T-helper 2 cell treated with Interferon-gamma antibody and Interleukin-4, amounts not matched to agents 5 μg/mL and 100 μg/mL, for 36 hours (primary cell): ENCODE measurements around the gene GLYATL3.

Experiments used
- DNase-seq: peaks from one replicate; pipeline ENCODE4 v3.0.0; 2021; ENCODE audit warnings: low spot score
- H3K27ac Mint-ChIP-seq: one replicate; pipeline ENCODE4 v1.8.0; 2021; ENCODE audit warnings: mild to moderate bottlenecking, mixed read lengths
- H3K27me3 Mint-ChIP-seq: one replicate; pipeline ENCODE4 v1.8.0; 2021; ENCODE audit warnings: low read depth, mixed read lengths
- H3K36me3 Mint-ChIP-seq: one replicate; pipeline ENCODE4 v1.8.0; 2021; ENCODE audit warnings: low read depth, mixed read lengths
- H3K4me1 Mint-ChIP-seq: one replicate; pipeline ENCODE4 v1.8.0; 2021; ENCODE audit warnings: low read depth, mixed read lengths
- H3K4me3 Mint-ChIP-seq: one replicate; pipeline ENCODE4 v1.8.0; 2022; ENCODE audit warnings: mild to moderate bottlenecking, moderate library complexity, mixed read lengths
- H3K9me3 Mint-ChIP-seq: one replicate; pipeline ENCODE4 v1.8.0; 2021; ENCODE audit warnings: mixed read lengths

Gene GLYATL3

DNA sequence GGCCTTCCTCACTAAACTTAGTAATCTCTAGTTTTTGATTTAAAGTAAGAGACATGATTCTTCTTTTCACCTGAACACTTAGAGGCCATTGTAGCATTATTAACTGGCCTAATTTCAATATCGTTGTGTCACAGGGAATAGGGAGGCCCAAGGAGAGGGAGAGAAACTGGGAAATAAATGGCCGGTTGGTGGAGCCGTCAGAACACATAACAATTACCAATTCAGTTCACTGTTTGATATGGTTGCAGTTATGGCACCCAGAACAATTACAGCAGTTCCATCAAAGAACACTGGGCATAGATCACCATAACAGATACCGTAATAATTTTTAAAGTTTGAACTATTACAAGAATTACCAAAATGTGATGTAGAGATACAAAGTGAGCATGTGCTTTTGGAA is 9.1 kb upstream of the GLYATL3 start:
- Mint-ChIP-seq H3K4me3 (no peak overlapping the region), H3K9me3 (no peaks in the 10 kb centered on the region), H3K27ac (no peak overlapping the region), H3K36me3 (peaks cover 14% of the 10 kb centered on the region), H3K27me3 (no peaks in the 10 kb centered on the region), H3K4me1 (no peaks in the 10 kb centered on the region)
- DNase-seq: no peak

DNA sequence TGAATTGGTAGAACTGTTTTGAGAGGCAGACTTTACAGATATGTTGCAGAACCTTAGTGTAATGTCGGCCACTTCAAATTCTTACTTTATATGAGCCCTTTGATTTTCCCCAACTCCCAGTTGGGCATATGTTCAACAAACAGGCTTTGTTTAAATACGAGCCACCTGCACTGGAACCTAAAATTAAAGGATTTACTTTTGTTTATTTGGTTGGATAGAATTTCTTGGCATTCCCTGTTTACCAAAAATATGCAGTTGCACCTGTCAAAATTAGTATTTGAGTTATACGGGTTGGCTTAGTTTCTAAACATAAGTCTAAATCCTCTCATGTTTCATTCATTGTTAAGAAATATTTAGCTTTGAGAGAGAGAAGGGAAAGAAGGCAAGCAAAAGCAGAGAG is 2.4 kb upstream of the GLYATL3 start:
- peaks cover 4% of the 10 kb centered on the region for H3K36me3 Mint-ChIP-seq
- DNase-seq: no peak
- no peaks in the 10 kb centered on the region for H3K4me1 Mint-ChIP-seq
- H3K27ac Mint-ChIP-seq: no peak overlapping the region
- H3K4me3 Mint-ChIP-seq: no peak overlapping the region
- H3K9me3 Mint-ChIP-seq: no peaks in the 10 kb centered on the region
- no peaks in the 10 kb centered on the region for H3K27me3 Mint-ChIP-seq

DNA sequence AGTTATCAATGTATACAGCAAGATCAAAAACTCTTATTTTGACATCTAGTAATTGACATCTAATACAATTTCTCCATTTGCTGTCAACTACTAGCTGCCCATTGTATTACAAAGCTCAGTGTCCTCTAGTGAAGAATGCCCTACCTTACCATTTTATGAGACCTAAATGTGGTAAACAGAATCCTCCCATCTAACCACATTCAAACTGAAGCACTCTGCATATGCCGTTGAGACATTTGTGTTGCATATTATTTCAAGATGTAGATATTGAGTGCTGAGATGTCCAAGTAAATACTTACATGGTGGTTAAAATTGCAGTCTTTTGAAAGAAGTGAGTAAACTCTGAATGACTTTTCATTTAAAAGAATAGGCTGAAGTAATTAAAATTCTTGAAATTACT is 597 bp upstream of the GLYATL3 start:
- no peak overlapping the region for H3K27ac Mint-ChIP-seq
- H3K9me3 Mint-ChIP-seq: no peaks in the 10 kb centered on the region
- H3K4me1 Mint-ChIP-seq: no peaks in the 10 kb centered on the region
- peaks cover 3% of the 10 kb centered on the region for H3K27me3 Mint-ChIP-seq
- DNase-seq: no peak
- H3K36me3 Mint-ChIP-seq: no peaks in the 10 kb centered on the region
- H3K4me3 Mint-ChIP-seq: no peak overlapping the region

DNA sequence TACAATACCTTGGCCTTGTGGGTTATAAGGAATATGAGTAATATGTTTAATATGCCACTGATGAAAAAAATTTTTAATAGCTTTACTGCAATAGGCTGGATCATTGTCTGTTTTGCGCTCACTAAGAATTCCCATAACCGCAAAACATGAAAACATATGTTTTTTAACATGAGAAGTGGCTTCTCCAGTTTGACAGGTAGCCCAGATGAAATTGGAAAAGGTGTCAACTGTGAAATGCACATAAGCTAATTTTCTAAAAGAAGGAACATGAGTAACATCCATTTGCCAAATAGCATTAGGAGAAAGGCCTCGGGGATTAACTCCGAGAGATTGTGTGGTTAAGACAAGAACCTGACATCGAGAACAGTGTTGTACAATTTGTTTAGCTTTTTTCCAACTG is 4.9 kb downstream of the GLYATL3 start:
- H3K9me3 Mint-ChIP-seq: no peaks in the 10 kb centered on the region
- H3K4me1 Mint-ChIP-seq: no peaks in the 10 kb centered on the region
- H3K4me3 Mint-ChIP-seq: no peak overlapping the region
- peaks cover 4% of the 10 kb centered on the region for H3K27me3 Mint-ChIP-seq
- no peaks in the 10 kb centered on the region for H3K36me3 Mint-ChIP-seq
- no peak for DNase-seq
- H3K27ac Mint-ChIP-seq: no peak overlapping the region

DNA sequence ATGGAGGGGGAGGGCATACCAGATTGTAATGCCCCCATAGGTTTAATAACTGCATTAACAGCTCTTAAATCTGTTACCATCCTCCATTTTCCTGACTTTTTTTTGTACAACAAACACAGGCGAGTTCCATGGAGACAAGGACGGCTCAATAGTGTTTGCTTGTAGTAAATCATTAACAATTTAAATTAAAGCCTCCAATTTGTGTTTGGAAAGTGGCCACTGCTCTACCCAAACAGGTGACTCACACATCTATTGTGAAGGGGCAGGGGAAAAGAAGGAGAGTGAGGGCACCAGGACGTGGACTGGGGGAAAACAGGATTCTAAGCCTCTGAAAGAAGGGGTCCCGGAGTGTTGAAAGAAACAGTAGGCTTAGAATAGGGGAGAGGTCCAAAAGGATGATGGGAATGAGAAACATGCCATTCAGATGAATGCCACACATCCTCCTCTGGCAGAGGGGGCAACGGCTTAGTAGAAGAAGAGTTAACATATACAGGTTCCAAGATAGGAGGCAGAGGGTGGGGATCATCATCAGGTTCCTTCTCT is 6.9 kb downstream of the GLYATL3 start:
- Mint-ChIP-seq H3K36me3 (no peaks in the 10 kb centered on the region), H3K4me3 (no peak overlapping the region), H3K9me3 (no peaks in the 10 kb centered on the region), H3K27ac (no peak overlapping the region), H3K27me3 (peaks cover 4% of the 10 kb centered on the region), H3K4me1 (no peaks in the 10 kb centered on the region)
- DNase-seq: no peak

DNA sequence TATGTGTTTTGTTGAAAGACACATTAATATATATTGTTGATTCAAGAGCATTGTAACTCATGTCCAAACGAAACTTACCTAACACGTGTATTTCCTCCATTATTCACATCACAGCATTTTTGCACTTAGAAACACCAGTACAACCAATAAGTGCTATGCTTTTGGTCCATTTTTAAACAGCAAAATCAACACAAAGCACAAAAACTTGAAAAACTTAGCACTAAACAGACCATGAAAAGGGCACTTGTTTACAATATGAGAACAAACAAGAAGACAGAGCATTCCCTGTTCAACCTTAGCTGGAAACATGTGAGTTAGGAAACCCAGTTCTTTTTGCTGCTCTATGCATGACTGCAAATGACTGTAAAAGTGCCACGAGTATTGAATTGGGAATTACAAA is 9.6 kb downstream of the GLYATL3 start:
- no peak overlapping the region for H3K27ac Mint-ChIP-seq
- no peaks in the 10 kb centered on the region for H3K9me3 Mint-ChIP-seq
- H3K36me3 Mint-ChIP-seq: no peaks in the 10 kb centered on the region
- H3K27me3 Mint-ChIP-seq: peaks cover 4% of the 10 kb centered on the region
- no peak for DNase-seq
- H3K4me3 Mint-ChIP-seq: no peak overlapping the region
- H3K4me1 Mint-ChIP-seq: no peaks in the 10 kb centered on the region

DNA sequence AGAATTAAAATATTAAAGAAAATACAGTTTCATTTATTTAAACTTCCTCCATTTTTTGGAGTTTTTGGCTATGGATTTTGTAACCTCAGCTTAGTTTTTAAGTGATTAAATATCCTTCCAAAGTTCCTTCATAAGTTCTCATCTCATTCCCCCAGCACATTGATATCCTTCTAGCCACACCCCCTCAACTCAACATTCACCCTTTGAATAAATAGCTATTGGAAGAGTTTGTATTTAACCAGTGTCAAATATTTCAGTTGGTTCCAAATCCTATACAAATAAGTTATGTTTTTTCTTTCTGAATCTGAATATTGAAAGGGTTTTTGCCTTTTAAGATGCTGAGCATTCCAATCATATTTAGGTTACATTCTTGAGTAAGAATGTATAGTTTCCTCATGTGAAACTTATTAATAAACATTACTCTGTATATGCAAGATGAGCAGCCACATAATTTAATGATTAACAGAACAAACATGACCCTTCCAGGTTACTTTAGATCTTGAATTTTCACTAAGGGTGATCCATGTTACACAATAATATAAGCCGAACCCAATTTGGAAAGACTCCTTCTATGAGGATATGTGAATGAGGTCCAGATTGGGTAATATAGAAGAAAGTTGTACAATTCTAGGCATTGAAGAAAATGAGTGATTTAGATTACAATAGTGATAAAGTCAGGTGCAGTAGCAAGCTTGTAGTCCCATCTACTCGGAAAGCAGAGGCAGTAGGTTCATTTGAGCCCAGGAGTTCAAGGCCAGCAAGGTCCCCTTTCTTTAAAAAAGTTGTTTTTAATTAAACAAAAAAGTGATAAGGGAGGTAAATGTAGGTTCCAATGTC is 13.6 kb downstream of the GLYATL3 start:
- Mint-ChIP-seq H3K4me1 (no peaks in the 10 kb centered on the region), H3K9me3 (no peaks in the 10 kb centered on the region)

DNA sequence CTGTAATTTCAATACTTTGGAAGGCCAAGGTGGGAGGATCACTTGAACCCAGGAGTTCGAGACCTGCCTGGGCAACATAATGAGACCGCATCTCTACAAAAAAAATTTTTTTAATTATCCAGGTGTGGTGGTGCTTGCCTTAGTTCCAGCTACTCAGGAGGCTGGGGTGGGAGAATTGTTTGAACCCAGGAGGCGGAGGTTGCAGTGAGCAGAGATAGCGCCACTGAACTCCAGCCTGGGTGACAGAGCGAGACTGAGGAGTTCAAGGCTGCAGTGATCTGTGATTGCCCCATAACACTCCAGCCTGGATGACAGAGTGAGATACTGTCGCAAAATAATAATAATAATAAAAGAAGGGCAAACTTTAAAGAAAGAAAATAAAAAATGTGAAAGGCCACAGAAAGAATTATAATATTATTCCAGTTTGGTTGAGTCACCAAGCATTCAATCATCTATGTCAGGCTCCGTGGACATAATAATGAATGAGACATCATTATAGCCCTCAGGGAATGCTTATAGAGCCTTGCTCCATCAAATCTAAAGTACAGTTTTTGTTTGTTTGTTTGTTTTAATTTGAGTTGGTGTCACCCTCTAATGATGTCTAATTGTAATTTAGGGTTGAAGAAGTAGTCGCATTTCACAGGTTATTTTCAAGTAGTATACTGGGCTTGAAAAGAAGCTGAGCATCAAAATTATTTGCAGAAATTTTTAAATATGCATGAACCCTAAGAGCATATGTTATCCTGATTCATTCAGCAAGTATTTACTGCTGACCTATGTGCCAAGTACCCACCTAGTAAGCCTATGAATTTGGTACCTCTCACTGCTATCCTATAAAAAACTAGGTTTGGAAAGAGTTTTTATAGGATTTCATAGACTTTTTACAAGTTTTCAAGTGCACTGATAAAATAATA is 15.1 kb downstream of the GLYATL3 start:
- Mint-ChIP-seq H3K4me3 (no peak overlapping the region), H3K36me3 (no peaks in the 10 kb centered on the region), H3K9me3 (no peaks in the 10 kb centered on the region), H3K27me3 (peaks cover 12% of the 10 kb centered on the region), H3K27ac (no peak overlapping the region), H3K4me1 (no peaks in the 10 kb centered on the region)
- DNase-seq: no peak

More for the DNA sequence above, 13.6 kb downstream of the GLYATL3 start:
- peaks cover 12% of the 10 kb centered on the region for H3K27me3 Mint-ChIP-seq
- H3K27ac Mint-ChIP-seq: no peak overlapping the region
- no peak overlapping the region for H3K4me3 Mint-ChIP-seq
- no peak for DNase-seq
- H3K36me3 Mint-ChIP-seq: no peaks in the 10 kb centered on the region

DNA sequence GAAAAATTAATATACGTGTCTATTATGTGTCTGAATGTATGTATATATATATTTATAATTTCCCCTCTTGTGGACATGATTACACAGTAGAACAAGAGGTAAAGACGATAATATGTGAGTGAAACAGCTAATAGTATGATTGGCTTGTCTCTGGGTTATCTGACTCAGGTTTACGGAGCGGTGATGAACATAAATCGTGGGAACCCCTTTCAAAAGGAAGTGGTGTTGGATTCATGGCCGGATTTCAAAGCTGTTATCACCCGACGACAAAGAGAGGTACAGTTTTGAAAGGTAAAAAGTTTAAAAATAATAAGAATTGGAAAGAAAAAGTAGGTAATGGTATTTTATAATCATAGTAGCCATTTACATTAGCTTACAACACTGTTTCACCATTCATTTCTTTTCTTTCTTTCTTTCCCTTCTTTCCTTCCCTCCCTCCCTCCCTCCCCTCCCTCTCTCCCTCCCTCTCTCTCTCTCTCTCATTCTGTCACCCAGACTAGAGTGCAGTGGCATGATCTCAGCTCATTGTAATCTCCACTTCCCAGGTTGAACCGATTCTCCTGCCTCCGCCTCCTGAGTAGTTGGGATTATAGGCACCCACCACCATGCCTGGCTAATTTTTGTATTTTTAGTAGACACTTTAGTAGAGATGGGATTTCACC is 15.9 kb downstream of the GLYATL3 start:
- peaks cover 12% of the 10 kb centered on the region for H3K27me3 Mint-ChIP-seq
- no peak overlapping the region for H3K27ac Mint-ChIP-seq
- H3K4me3 Mint-ChIP-seq: no peak overlapping the region
- no peak for DNase-seq
- H3K36me3 Mint-ChIP-seq: no peaks in the 10 kb centered on the region
- H3K4me1 Mint-ChIP-seq: no peaks in the 10 kb centered on the region
- no peaks in the 10 kb centered on the region for H3K9me3 Mint-ChIP-seq

DNA sequence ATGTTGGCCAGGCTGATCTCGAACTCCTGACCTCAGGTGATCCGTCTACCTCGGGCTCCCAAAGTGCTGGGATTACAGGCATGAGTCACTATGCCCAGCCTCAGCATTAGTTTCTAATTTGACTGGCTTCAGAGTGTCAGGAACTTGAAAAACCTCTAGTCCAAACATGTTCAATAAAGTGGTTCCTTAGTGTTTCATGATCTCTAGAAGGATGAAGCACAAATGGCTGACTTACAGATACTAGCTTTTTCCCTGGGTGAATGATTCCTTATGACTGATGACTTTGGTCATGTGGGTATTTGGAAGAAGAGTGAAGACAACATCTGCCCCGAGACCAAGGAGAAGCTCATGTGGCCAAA is 16.4 kb downstream of the GLYATL3 start:
- H3K36me3 Mint-ChIP-seq: no peaks in the 10 kb centered on the region
- DNase-seq: no peak
- H3K9me3 Mint-ChIP-seq: no peaks in the 10 kb centered on the region
- no peaks in the 10 kb centered on the region for H3K4me1 Mint-ChIP-seq
- no peak overlapping the region for H3K27ac Mint-ChIP-seq
- H3K4me3 Mint-ChIP-seq: no peak overlapping the region
- peaks cover 12% of the 10 kb centered on the region for H3K27me3 Mint-ChIP-seq

DNA sequence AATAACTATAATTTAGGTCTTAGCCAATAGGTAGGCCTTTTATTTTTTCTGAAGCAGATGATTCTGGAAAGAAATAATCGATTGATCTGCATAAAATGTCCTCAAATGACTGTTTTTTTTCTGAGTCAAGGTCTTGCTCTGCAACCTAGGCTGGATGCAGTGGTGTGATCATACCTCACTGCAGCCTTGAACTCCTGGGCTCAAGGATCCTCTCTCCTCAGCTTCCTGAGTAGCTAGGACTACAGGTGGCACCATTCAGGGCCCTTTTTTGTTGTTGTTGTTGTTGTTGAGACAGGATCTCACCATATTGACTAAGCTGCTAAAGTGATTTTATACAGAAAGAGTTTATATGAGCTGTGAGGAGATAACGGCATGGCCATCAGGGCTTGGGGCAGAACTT is 18.2 kb downstream of the GLYATL3 start:
- H3K27me3 Mint-ChIP-seq: peaks cover 12% of the 10 kb centered on the region
- DNase-seq: no peak
- no peaks in the 10 kb centered on the region for H3K36me3 Mint-ChIP-seq
- H3K9me3 Mint-ChIP-seq: no peaks in the 10 kb centered on the region
- no peak overlapping the region for H3K27ac Mint-ChIP-seq
- H3K4me1 Mint-ChIP-seq: no peaks in the 10 kb centered on the region
- no peak overlapping the region for H3K4me3 Mint-ChIP-seq

DNA sequence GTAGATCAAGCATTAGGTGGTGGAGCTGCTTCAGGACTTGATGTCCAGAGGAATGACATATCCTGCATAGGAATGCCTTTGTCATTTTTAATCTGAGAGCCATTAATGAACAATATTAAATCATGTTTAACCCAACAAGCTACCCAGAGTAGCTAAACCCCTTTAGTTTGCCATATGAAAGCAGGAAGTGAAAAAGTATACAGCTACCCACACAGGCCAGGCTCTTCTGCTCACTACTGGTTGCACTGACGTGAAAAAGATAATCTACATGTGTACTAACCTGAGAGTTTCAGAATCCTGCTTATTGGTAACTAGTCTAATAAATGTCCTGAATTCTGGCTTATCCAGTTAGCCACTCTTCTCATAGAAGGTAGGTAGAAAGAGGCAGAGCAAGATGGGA is 19.9 kb downstream of the GLYATL3 start:
- DNase-seq: no peak
- Mint-ChIP-seq H3K27me3 (peaks cover 5% of the 10 kb centered on the region), H3K36me3 (no peaks in the 10 kb centered on the region), H3K4me1 (no peaks in the 10 kb centered on the region), H3K4me3 (no peak overlapping the region), H3K27ac (no peak overlapping the region), H3K9me3 (no peaks in the 10 kb centered on the region)

DNA sequence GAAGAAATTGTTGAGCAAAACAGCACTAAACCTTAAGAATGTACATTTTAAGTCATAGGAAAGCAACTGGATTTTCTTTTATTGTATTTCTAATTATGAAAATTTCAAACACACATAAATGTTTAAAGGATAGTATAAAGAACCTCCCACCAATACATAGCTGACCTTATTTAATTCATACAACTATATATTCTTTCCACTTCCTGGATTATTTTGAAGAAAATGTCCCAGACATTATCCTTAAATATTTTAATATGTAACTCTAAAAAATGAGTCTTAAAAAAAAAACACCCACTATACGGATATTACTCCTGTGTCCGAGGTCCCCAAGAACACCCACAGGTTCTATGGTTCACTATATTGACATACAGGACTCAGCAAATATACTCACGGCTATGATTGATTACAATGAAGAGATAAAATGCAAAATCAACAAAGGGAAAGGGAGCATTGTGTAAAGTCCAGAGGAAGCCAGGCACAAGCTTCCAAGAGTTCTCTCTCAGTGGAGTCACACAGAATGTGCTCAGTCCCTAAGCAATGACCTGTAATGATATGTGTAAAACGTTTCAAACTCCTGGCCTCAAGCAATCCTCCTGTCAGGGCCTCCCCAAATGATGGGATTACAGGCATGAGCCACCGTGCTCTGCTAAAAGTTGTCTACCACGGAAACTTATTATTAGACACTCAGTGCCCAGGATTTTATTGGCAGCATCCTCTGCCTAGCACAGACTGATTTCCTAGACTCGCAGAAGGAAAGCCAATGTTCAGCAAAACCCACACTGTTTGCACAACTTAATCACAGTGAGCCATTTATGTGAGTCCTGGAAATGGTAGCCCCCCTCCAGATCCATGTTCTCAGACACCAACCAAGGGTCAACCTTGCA is 23.2 kb downstream of the GLYATL3 start:
- no peaks in the 10 kb centered on the region for H3K4me1 Mint-ChIP-seq
- no peak overlapping the region for H3K4me3 Mint-ChIP-seq
- no peak overlapping the region for H3K27ac Mint-ChIP-seq
- H3K9me3 Mint-ChIP-seq: no peaks in the 10 kb centered on the region
- DNase-seq: no peak
- H3K36me3 Mint-ChIP-seq: no peaks in the 10 kb centered on the region
- no peaks in the 10 kb centered on the region for H3K27me3 Mint-ChIP-seq
